Measurements from ENCODE around the gene GPHA2.

Gene GPHA2

DNA sequence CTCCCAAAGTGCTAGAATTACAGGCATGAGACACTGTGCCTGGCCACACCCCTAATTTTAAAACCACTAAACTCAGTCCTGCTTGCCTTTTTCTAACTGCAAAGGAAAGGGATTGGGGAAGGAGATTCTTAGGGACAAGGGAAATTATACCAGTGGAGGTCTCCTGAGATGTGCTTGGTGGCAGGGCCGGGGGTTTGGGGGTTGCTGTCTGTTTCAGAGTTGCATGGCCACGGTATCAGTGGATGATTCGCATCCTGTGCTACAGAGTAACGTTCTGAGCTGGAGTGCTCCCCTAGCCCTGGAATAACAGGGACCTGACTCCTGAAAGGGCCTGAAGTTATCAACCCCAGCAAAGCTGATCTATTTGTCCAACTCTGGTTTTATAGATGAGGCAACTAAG is 846 bp upstream of the GPHA2 start:
- TF ChIP-seq, protein P1, sequence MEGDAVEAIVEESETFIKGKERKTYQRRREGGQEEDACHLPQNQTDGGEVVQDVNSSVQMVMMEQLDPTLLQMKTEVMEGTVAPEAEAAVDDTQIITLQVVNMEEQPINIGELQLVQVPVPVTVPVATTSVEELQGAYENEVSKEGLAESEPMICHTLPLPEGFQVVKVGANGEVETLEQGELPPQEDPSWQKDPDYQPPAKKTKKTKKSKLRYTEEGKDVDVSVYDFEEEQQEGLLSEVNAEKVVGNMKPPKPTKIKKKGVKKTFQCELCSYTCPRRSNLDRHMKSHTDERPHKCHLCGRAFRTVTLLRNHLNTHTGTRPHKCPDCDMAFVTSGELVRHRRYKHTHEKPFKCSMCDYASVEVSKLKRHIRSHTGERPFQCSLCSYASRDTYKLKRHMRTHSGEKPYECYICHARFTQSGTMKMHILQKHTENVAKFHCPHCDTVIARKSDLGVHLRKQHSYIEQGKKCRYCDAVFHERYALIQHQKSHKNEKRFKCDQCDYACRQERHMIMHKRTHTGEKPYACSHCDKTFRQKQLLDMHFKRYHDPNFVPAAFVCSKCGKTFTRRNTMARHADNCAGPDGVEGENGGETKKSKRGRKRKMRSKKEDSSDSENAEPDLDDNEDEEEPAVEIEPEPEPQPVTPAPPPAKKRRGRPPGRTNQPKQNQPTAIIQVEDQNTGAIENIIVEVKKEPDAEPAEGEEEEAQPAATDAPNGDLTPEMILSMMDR (IDR thresholded peaks at IDR 0.05), result no peak
- no peak overlapping the region for H3K4me3 ChIP-seq
- H3K27ac ChIP-seq, result no peak overlapping the region
- no peak for DNase-seq (ENCODE audit: low spot score)

GRCh38 chr11:64934682-64935358 is 873 bp downstream of the GPHA2 start:
- no peak for DNase-seq (ENCODE audit: low spot score)
- Histone ChIP-seq H3K27ac (no peak overlapping the region), H3K4me3 (no peak overlapping the region)
- TF ChIP-seq, protein P1 (IDR thresholded peaks at IDR 0.05), result no peak

- Histone ChIP-seq H3K27ac (no peak overlapping the region), H3K4me3 (no peak overlapping the region)
- TF ChIP-seq, protein P1 (IDR thresholded peaks at IDR 0.05), result no peak
- DNase-seq (ENCODE audit: low spot score), result no peak
These were observed 1.6 kb downstream of the GPHA2 start for GRCh38 chr11:64933935-64934681.

DNA sequence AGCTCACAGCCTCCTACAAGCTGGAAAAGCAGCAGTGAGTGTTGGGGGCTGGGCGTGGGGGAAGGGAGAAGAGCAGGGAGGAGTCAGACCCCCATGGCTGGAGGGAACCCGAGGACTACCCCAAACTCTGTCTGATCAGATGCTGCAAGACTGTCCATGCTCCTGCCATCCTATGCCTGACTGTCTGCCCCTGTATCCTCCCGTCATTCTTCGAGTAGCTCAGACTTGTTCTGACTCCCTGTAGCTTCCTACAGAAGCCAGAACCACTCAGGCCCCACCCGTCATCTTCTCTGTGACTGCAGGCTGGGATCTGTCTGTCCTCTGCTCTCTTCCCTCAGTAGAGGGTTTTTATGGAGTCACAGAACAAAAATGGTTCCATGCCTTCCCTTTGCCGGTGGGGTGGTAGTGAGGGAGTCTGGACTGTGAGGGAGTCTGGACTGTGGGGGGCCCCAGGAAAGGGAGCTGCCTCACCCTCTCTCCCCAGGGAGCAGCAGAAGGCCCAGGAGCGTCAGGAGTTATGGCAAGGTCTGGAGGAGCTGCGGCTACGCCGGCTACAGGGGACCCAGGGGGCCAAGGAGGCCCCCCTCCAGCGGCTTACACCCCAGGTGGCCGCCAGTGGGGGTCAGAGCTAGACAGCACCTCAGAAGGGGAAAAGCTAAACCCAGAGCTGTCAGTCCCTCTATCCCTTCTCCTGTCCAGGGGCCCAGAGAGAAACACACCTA is 2.3 kb downstream of the GPHA2 start:
- TF ChIP-seq, protein P1 (IDR thresholded peaks at IDR 0.05), result no peak
- no peak for DNase-seq (ENCODE audit: low spot score)
- H3K4me3 ChIP-seq, result no peak overlapping the region
- no peak overlapping the region for H3K27ac ChIP-seq

- Histone ChIP-seq H3K27ac (no peak overlapping the region), H3K4me3 (no peak overlapping the region)
- no peak for DNase-seq (ENCODE audit: low spot score)
- TF ChIP-seq, protein P1 (IDR thresholded peaks at IDR 0.05), result no peak
These were observed 3.4 kb downstream of the GPHA2 start for GRCh38 chr11:64932324-64932723.

GRCh38 chr11:64931290-64931689 is 4.4 kb downstream of the GPHA2 start:
- DNase-seq (ENCODE audit: low spot score), result no peak

More at GRCh38 chr11:64931290-64931689, 4.4 kb downstream of the GPHA2 start:
- TF ChIP-seq, protein P1 (IDR thresholded peaks at IDR 0.05), result no peak
- Histone ChIP-seq H3K27ac (no peak overlapping the region), H3K4me3 (no peak overlapping the region)
